ENCODE measurements around the gene HNRNPH1.

HNRNPH1 gene

DNA sequence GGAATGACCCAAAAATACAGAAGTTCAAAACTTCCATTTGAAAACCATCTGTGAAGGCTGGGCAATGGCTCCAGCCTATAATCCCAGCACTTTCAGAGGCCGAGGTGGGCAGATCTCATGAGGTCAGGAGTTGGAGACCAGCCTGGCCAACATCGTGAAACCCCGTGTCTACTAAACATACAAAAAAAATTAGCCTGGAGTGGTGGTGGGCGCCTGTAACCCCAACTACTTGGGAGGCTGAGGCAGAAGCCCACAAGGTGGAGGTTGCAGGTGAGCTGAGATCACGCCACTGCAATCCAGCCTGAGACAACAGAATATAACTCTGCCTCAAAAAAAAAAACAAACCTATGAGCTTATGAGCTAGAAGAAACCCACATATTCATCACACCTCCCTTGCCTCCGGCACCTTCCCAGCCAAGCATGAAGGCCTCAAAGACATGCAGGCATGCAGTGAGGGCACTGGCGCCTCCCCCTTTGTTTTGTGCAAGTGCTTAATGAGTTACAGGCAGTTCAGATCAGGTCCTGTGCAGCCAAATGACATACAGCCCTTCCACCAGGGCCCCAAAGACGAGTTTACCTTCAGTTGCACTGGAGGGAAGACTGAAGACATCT, 9.9 kb downstream of the HNRNPH1 start:
- ATAC-seq (no peak), DNase-seq (no peak)
- no peaks in the 10 kb centered on the region for H3K27me3 Mint-ChIP-seq
- H3K4me1 Mint-ChIP-seq: peaks cover 76% of the 10 kb centered on the region
- peak overlapping the region in 1 of 2 donors; percentile 90 for H3K27ac Mint-ChIP-seq
- peak overlapping the region in 1 of 2 donors; percentile 52 for H3K4me3 Mint-ChIP-seq
- H3K9me3 Mint-ChIP-seq: no peaks in the 10 kb centered on the region

DNA sequence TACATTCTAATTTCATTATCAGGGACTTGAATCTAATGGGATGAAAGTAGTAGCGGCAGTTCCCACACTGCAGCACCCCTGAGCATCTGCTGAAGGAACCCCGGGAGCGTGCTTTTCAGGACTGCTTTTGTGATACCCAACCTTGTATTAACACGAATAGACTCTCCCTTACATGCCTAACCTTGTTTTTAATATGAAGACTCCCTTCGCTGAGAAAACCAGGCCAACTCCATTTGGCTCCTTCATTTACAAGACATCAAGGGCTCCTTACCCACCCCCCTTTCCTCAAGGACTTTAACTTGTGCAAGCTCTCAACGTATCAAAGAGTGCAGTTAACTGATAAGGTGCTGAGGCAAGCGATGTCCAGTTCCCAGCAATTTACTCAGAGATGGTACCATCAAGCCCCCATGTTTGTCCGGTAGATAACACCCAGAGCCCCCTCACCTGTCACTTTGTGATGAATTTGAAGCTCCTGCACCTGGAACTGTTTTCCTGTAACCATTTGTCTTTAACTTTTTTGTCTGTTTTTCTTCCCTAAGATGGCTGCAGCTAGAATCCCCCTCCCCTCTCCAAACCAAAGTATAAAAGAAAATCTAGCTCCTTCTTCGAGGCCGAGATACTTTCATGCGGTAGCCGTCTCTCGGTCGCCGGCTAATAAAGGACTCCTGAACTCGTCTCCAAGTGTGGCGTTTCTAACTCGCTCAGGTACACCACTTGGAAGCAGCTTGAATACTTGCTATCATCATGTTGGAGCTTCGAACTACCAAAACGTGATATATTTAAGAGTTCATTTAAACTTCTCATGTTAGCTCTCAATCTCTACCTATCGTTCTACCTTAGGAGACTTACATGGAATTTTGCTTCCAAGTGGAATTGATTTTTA, 10.7 kb downstream of the HNRNPH1 start:
- Mint-ChIP-seq H3K9me3 (no peaks in the 10 kb centered on the region), H3K4me3 (peak overlapping the region in 1 of 2 donors; percentile 52), H3K27ac (peak overlapping the region; percentile 69 to 90), H3K27me3 (no peaks in the 10 kb centered on the region), H3K4me1 (peaks cover 79% of the 10 kb centered on the region)
- DNase-seq (no peak), ATAC-seq (no peak)

DNA sequence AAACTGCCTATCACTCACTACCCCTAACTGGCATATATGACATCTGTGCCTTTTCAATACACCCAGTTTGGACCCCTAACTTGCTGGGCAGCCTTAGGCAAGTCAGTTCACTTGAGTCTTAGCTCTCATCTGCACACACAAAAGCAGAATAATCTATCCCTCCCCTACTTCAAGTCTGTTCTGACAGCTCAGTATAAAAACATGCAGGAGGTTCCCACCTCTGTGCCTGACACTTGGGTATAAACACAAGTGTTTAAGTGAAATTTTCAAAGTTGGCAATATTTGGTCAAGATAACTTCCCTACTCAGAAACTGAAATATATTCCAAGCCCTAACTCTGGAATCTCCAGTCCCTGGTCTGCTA, 12.6 kb downstream of the HNRNPH1 start:
- Mint-ChIP-seq H3K9me3 (no peaks in the 10 kb centered on the region), H3K4me3 (no peak overlapping the region), H3K27ac (no peak overlapping the region)

DNA sequence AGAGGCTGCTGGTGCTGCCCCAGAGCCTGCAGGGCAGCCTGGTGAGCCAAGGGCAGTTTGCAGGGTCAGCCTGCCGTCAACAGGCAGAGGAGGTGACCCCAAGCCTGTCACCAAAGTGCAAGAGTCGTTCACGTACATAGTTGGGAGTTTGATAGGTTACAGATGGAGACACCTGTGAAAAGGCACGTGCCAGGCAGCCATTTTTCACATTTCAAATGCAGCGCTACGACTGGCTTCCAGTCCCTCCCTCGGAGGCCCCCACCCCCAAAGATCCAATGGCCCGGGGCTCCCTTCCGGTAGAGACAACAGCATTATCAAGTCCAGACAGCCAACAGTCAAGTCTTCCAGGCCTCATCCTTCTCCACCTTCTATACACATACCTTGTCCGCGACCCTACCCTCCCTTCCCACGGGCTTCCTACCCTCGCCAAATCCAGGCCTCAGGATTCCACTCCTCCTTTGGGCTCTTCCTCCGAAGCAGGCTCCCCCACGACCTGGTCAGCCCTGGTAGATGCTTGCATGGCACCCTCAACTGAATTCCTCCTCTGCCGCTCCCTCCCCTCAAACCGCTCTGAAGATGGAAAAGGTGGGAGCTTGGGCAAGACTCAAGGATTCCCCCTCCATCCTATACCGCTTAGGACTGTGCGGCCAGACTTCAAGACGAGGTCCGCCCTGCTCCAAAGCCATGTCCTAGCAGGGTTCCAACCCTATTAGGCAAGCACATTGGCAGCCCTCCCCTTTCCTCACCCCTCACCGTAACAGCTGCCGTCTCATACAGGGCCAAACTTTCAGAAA, 13.2 kb downstream of the HNRNPH1 start:
- no peaks in the 10 kb centered on the region for H3K27me3 Mint-ChIP-seq
- peak overlapping the region in 1 of 2 donors; percentile 38 for H3K27ac Mint-ChIP-seq
- DNase-seq (no peak), ATAC-seq (no peak)
- peaks cover 70% of the 10 kb centered on the region for H3K4me1 Mint-ChIP-seq
- H3K9me3 Mint-ChIP-seq: no peaks in the 10 kb centered on the region
- H3K4me3 Mint-ChIP-seq: no peak overlapping the region

More for the DNA sequence above, 12.6 kb downstream of the HNRNPH1 start:
- no peaks in the 10 kb centered on the region for H3K27me3 Mint-ChIP-seq
- DNase-seq (no peak), ATAC-seq (no peak)
- H3K4me1 Mint-ChIP-seq: peaks cover 73% of the 10 kb centered on the region

DNA sequence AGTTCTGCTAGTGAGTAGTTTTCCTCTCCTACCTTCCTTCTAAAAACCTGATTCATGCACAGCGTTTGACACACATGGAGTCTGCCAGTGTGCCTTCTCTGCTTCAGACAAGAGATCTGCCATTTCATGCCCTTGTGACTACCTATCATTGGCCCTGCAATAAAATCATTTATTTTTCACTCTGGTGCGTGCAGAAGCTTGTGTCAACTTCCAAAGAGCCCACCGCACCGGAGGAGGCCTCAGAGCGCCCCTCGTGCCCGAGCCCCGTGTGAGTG, 13.7 kb downstream of the HNRNPH1 start:
- Mint-ChIP-seq H3K4me3 (no peak overlapping the region), H3K4me1 (peaks cover 70% of the 10 kb centered on the region), H3K27ac (peak overlapping the region in 1 of 2 donors; percentile 2), H3K9me3 (no peaks in the 10 kb centered on the region), H3K27me3 (no peaks in the 10 kb centered on the region)
- DNase-seq (no peak), ATAC-seq (no peak)

DNA sequence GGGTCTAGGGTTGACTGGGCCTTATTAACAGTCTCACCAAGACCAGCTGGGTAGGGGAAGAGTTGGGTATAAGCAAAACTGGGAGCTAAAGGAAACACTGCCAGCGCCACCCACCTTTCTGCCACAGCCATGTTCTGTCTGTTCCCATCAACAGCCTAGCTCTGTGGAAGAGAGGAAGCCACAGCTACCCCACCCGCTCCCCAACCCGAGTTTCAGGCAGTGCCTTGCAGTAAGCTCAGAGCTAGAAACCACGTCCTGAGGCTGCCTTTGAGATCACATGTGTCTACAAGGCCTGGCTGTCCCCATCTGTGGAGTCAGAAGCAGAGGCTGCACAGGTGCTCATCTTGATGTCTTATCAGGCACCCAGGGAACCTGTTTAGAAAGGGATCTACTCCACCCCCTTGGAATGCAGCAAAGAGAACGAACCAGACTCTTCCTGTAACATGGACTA, 15.3 kb downstream of the HNRNPH1 start:
- DNase-seq: peak in 1 of 2 donors; percentile 55
- Mint-ChIP-seq H3K27ac (peak overlapping the region in 1 of 2 donors; percentile 97), H3K4me1 (peaks cover 60% of the 10 kb centered on the region), H3K4me3 (no peak overlapping the region), H3K9me3 (no peaks in the 10 kb centered on the region), H3K27me3 (no peaks in the 10 kb centered on the region)
- peak; percentile 77 for ATAC-seq

DNA sequence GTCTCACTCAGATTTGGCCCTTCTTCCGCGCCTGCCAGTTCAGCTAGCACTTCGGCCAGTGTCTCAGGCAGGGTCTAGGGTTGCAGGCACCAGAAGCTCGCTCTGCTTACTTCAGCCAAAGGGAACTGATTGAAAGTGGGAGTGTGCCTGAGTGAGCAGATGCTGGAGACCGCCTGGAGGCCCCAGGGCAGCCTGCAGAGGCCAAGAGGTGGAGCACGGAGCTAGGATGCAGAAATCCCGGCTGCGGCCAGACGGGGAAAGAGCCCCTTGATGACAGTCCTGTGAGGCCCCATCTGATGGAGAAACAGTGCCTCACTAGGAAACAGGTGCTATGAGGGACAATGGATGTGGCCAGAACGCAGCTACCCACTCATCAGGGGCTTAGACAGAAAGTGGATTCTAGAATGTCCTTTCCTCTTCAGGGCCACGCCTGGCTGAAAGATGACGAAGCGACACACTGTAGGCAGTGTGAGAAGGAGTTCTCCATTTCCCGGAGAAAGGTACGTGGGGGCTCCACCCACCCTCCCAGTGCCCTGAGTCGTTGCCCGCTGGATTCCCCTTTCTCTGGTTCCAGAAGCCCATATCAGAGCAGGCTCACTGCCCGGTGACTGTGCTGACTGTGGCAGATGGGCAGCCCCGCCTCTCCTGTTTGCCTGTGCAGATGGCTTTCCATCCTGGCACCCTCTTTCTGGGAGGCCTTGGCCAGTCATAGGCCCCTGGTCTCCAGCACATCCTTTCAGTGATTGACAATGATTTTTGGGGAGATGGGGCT, 16.1 kb downstream of the HNRNPH1 start:
- Mint-ChIP-seq H3K4me3 (no peak overlapping the region), H3K9me3 (no peaks in the 10 kb centered on the region), H3K27me3 (no peaks in the 10 kb centered on the region), H3K27ac (peak overlapping the region in 1 of 2 donors; percentile 97), H3K4me1 (peaks cover 54% of the 10 kb centered on the region)
- DNase-seq: no peak
- peak; percentile 16 for ATAC-seq

DNA sequence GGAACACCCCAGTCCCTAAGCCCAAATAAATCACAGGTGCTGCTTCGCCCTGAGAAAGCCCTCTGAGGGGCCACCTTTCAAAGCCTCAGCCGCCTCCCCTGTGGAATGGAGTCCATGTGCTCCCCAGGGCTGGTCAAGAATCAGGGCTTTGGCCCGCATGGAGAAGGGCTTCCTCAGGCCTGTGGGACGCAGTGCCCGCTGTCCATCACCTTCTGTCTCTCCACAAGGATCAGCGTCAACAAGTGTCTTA, 16.6 kb downstream of the HNRNPH1 start:
- H3K4me1 Mint-ChIP-seq: peaks cover 51% of the 10 kb centered on the region
- H3K27me3 Mint-ChIP-seq: no peaks in the 10 kb centered on the region
- ATAC-seq (no peak), DNase-seq (no peak)
- H3K27ac Mint-ChIP-seq: peak overlapping the region in 1 of 2 donors; percentile 63
- no peak overlapping the region for H3K4me3 Mint-ChIP-seq
- no peaks in the 10 kb centered on the region for H3K9me3 Mint-ChIP-seq

DNA sequence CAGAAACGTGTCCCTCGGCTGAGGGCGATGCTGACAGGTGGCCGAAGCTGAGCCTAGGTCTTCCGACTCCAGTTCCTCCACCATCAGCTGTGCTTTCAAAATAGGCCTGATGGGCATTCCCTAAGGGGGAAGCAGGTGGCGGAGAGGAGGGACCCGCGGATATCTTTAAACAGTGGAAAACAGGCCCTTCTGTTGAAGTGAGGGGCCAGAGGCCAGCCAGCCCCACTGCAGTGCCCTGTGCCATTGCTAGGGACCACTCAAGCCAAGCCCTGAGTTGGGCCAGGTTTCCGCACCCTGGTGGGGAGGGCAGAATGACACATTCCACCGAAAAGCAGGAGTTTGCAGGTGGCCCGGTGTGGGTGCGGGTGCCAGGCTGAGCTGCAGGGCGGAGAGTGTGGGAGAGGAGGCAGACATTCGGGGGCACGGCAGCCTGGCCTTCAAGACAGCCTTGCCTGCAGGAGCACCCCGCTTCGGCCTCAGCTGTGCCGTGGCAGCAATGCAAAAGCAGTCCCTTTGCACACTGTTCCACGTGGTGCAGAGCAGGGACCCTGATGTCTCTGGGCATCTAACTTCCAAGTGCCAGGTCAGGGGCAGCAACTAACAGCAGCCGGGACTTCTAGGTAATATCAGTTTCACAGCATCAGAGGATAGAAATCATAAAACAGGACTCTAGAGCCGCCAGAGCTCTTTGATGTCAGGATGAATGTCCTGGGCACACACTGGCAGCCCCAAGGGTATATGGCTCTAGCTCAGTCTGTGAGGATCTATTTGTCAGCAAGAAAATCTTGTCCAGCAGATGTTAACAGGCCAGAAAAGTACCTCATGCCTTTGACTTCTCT, 17.2 kb downstream of the HNRNPH1 start:
- peaks cover 48% of the 10 kb centered on the region for H3K4me1 Mint-ChIP-seq
- peak overlapping the region in 1 of 2 donors; percentile 63 for H3K27ac Mint-ChIP-seq
- H3K27me3 Mint-ChIP-seq: no peaks in the 10 kb centered on the region
- ATAC-seq (no peak), DNase-seq (no peak)
- no peak overlapping the region for H3K4me3 Mint-ChIP-seq
- H3K9me3 Mint-ChIP-seq: no peaks in the 10 kb centered on the region

DNA sequence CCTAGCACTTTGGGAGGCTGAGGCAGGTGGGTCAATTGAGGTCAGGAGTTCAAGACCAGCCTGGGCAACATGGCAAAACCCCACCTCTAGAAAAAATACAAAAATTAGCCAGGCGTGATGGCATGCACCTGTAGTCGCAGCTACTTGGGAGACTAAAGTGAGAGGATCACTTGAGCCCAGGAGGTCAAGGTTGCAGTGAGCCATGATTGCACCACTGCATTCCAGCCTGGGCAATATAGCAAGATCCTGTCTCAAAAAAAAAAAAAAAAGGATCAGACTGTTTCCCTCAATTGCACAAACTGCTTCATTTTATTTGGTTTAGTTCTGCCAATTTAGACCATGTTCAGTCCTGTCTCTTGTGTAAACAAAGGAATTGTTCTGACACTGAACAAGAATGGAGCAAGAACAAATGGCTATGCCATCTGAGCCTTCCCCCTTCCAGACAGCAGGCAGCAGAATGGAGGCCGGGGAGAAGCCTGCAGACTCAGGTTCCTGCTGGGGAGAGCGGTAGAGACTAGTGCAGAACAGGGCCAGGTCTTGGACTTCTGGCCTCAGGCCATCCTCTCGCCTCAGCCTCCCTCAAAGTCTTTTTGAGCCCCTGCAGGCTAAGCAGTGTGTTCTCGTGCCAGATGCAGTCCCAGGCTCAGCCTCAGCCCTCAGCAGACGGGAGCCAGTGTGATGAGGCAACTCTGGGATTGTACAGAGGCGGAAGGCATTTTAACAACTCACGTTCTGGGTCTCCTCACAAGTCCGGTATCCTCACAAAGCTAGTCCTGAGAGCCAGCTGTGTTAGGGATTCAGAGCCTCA, 18.2 kb downstream of the HNRNPH1 start:
- Mint-ChIP-seq H3K27ac (peak overlapping the region; percentile 8 to 73), H3K9me3 (no peaks in the 10 kb centered on the region), H3K27me3 (no peaks in the 10 kb centered on the region), H3K4me1 (peaks cover 39% of the 10 kb centered on the region), H3K4me3 (no peak overlapping the region)
- ATAC-seq: no peak
- DNase-seq: no peak

DNA sequence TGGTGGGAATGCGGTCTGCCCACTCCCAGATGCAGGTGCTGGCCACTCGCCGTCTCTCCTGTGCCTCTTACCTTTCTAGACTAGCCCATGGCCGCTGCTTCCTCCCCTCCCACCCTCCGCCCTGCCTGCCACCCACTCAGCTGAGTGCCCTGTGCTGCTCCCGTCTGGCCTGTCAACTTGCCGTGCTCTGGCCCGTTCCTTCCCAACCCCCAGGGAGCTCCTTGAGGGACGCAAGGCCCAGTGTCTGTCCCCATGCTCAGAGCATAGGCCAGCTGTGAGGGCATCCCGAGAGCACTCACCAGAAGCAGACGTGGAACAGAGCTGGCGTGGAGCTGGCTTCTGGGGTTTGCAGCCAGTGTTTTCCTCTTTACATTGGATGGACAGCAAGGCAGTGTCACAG, 20.2 kb downstream of the HNRNPH1 start:
- no peaks in the 10 kb centered on the region for H3K27me3 Mint-ChIP-seq
- ATAC-seq: no peak
- H3K9me3 Mint-ChIP-seq: no peaks in the 10 kb centered on the region
- H3K4me1 Mint-ChIP-seq: peaks cover 20% of the 10 kb centered on the region
- DNase-seq: no peak
- no peak overlapping the region for H3K27ac Mint-ChIP-seq
- H3K4me3 Mint-ChIP-seq: no peak overlapping the region

DNA sequence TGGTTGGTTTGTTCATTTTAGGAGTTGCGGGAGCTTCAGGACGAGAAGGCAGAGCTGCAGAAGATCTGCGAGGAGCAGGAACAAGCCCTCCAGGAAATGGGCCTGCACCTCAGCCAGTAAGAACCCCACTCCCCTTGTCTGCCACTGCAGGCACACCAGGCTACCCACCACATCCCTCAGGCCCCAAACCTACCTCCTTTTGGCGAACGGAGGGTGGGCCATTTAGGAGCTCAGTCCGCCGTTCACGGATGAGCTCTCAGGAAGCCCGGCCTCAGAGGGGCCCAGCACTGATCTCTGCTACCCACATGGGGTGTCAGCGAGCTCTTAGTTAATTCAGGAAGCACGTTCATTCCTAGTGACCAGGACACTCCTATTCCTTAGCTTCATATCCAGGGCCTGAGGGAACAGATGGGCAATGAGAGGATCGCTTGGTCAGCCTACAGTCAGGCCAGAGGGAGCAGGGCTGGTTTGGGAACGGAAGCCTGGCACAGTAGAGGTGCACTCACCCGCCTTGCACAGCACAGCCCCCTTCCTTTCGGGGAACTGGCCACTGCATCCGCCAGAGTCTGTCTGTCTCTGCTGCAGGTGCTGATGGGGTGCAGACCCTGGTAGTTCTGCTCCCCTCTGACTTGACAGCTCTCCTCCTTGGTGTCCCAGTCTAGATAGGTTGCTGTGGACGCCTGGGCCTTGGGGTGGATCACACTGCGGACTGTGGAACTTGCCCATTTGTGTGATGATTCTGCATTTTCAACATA, 21.4 kb downstream of the HNRNPH1 start:
- Mint-ChIP-seq H3K27ac (peak overlapping the region in 1 of 2 donors; percentile 83), H3K9me3 (no peaks in the 10 kb centered on the region)
- ATAC-seq: no peak

DNA sequence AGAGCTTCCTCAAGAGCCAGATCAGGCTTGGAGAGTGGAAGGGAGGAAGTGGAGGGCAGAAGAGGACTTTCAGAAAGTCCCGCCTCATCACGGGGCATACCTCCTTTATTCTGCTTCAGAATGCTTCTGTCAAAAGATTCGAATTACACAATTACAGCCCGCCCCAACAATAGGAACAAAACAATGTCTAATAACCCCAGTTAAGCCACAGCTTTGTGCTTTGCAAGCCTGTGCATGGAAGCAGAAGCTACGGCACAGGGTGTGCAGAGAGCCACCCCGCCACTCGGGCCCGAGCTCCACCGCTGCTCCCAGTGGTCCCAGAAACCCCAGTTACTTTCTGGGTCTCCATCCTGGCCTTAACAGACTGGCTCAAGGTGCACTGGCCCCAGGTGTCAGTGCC, 23.5 kb downstream of the HNRNPH1 start:
- no peak overlapping the region for H3K4me3 Mint-ChIP-seq
- H3K4me1 Mint-ChIP-seq: no peaks in the 10 kb centered on the region
- H3K27me3 Mint-ChIP-seq: no peaks in the 10 kb centered on the region
- DNase-seq: no peak
- H3K27ac Mint-ChIP-seq: peak overlapping the region in 1 of 2 donors; percentile 78
- no peak for ATAC-seq
- no peaks in the 10 kb centered on the region for H3K9me3 Mint-ChIP-seq

More for the DNA sequence above, 21.4 kb downstream of the HNRNPH1 start:
- Mint-ChIP-seq H3K4me1 (peaks cover 9% of the 10 kb centered on the region), H3K27me3 (no peaks in the 10 kb centered on the region), H3K4me3 (no peak overlapping the region)
- no peak for DNase-seq
